B cell (primary cell): ENCODE data around the gene USP28. TPM values are rescaled to one million over a fixed set of nuclear protein-coding genes. Genes with fewer than 3 reads are reported as not detected.
A peak's percentile ranks its signal among the peaks of the same experiment; 100 is the strongest.

Experiments used
- ATAC-seq: fragments of 200-7000 bp; cut with Tn5 transposase; one replicate; pipeline ENCODE4 v1.10.0; 2021; ENCODE audit warnings: low read depth, mild to moderate bottlenecking, moderate number of reproducible peaks, moderate library complexity
- CTCF ChIA-PET: fragments of 350-600 bp; sonication (Branson Sonifier 250); formaldehyde crosslinking; loops from one replicate; lab custom pipeline; 2021; ENCODE audit warnings: antibody characterized with exemption, inconsistent platforms; lab: Charles Lee
- POLR2A ChIA-PET: fragments of 350-600 bp; sonication (Branson Sonifier 250); formaldehyde crosslinking; loops from one replicate; lab custom pipeline; 2021; ENCODE audit warnings: antibody characterized with exemption; lab: Charles Lee
- DNase-seq: peaks from one replicate; pipeline ENCODE4 v3.0.0; 2013
- H2AFZ ChIP-seq: 2 replicates; pipeline ENCODE4 v1.6.1; 2012; ENCODE audit warnings: mild to moderate bottlenecking, low read depth, low read length; ENCODE audit not compliant: insufficient read depth, poor library complexity, severe bottlenecking
- H3K27ac ChIP-seq, 2 donors: 1 replicate in 1 of 2; 2 replicates in 1 of 2; pipeline ENCODE4 v1.5.1; 2012 to 2013; ENCODE audit warnings: low read length in 2 of 2, mild to moderate bottlenecking in 2 of 2, moderate library complexity in 1 of 2
- H3K27me3 ChIP-seq, 4 experiments: fragments of 200-600 bp in 1 of 4; sonication (generic) in 1 of 4; replicated peaks in 1 of 4; 1 replicate in 2 of 4; 2 replicates in 2 of 4; pipeline versions ENCODE4 v1.6.1 to v1.7.0; 2013 to 2016; ENCODE audit warnings: low read length in 3 of 4, mild to moderate bottlenecking in 2 of 4, mixed read lengths in 1 of 4, moderate library complexity in 1 of 4; ENCODE audit not compliant: insufficient read depth in 4 of 4, control insufficient read depth in 3 of 4; ENCODE audit errors: control extremely low read depth in 1 of 4
- H3K36me3 ChIP-seq, 2 experiments: replicated peaks in 1 of 2; 1 replicate in 1 of 2; 2 replicates in 1 of 2; pipeline versions ENCODE4 v1.6.1 to v1.7.1; 2013; ENCODE audit warnings: low read length in 1 of 2; ENCODE audit not compliant: insufficient read depth in 2 of 2, control insufficient read depth in 1 of 2; ENCODE audit errors: control extremely low read depth in 1 of 2, extremely low read depth in 1 of 2
- H3K4me1 ChIP-seq, 2 donors: fragments of 200-600 bp in 1 of 2; sonication (generic) in 1 of 2; 1 replicate in 1 of 2; 2 replicates in 1 of 2; pipeline versions ENCODE4 v1.5.1 to v1.6.1; 2013 to 2017; ENCODE audit warnings: low read length in 2 of 2; ENCODE audit not compliant: control insufficient read depth in 2 of 2, insufficient read depth in 2 of 2
- H3K4me2 ChIP-seq: replicated peaks from 2 replicates; pipeline ENCODE3; 2012; ENCODE audit warnings: mild to moderate bottlenecking, low read depth, low read length; ENCODE audit not compliant: poor library complexity, severe bottlenecking
- H3K4me3 ChIP-seq, 5 experiments: fragments of 200-600 bp in 1 of 5; sonication (generic) in 1 of 5; 1 replicate in 3 of 5; 2 replicates in 2 of 5; pipeline versions ENCODE4 v1.5.1 to v1.7.0; 2011 to 2016; ENCODE audit warnings: low read length in 4 of 5, mild to moderate bottlenecking in 4 of 5, low read depth in 2 of 5, control low read depth in 1 of 5, moderate library complexity in 1 of 5; ENCODE audit not compliant: insufficient read depth in 1 of 5; ENCODE audit errors: control extremely low read depth in 1 of 5, extremely low read depth in 1 of 5
- H3K79me2 ChIP-seq: fragments of 200-600 bp; sonication (generic); one replicate; pipeline ENCODE4 v1.6.0; 2016; ENCODE audit warnings: low read length; ENCODE audit not compliant: control insufficient read depth, insufficient read depth
- H3K9ac ChIP-seq: fragments of 200-600 bp; sonication (generic); 2 replicates; pipeline ENCODE4 v1.6.1; 2017; ENCODE audit warnings: mild to moderate bottlenecking, low read length, moderate library complexity
- H3K9me3 ChIP-seq, 3 donors: one replicate each; pipeline versions ENCODE4 v1.6.1 to v1.7.1; 2013; ENCODE audit warnings: low read length in 2 of 3; ENCODE audit not compliant: control insufficient read depth in 2 of 3, insufficient read depth in 1 of 3; ENCODE audit errors: control extremely low read depth in 1 of 3
- H4K20me1 ChIP-seq: 2 replicates; pipeline ENCODE4 v1.6.0; 2012; ENCODE audit warnings: mild to moderate bottlenecking, low read length; ENCODE audit not compliant: insufficient read depth, control insufficient read depth, poor library complexity, severe bottlenecking
- H3K27ac Mint-ChIP-seq: one replicate; pipeline ENCODE4 v1.8.0; 2021; ENCODE audit warnings: mixed read lengths
- H3K27me3 Mint-ChIP-seq: one replicate; pipeline ENCODE4 v1.8.0; 2021; ENCODE audit warnings: mixed read lengths
- H3K4me1 Mint-ChIP-seq: one replicate; pipeline ENCODE4 v1.8.0; 2021; ENCODE audit warnings: mixed read lengths
- H3K4me3 Mint-ChIP-seq: one replicate; pipeline ENCODE4 v1.8.0; 2021; ENCODE audit warnings: mixed read lengths
- H3K9me3 Mint-ChIP-seq: one replicate; pipeline ENCODE4 v1.8.0; 2022; ENCODE audit warnings: mixed read lengths; ENCODE audit not compliant: insufficient read depth
- CTCF ChIP-seq: fragments of 200-600 bp; IDR thresholded peaks from one replicate; pipeline ENCODE4 v1.8.0; 2022; ENCODE audit warnings: antibody characterized with exemption, mild to moderate bottlenecking
- EZH2 ChIP-seq: IDR thresholded peaks from 2 replicates; pipeline ENCODE4 v1.6.1; 2012; ENCODE audit warnings: borderline replicate concordance, low read depth, mild to moderate bottlenecking, moderate library complexity, low read length; ENCODE audit not compliant: insufficient read depth, poor library complexity, severe bottlenecking
- WGBS: methylation state at CpG from one replicate; pipeline ENCODE4 v1.1.5; 2013; ENCODE audit warnings: missing lambda C conversion rate; ENCODE audit not compliant: insufficient coverage; 5-methylcytosine and 5-hydroxymethylcytosine counted together
- intact Hi-C: fragments of 100-400 bp; cut with micrococcal nuclease; formaldehyde crosslinking; loops from one replicate; pipeline ENCODE4 v1.10.0; 2022
- polyA plus RNA-seq: library from polyadenylated mRNA; depleted of rRNA; stranded (reverse); fragments of >200 nt; gene quantifications from 2 replicates; pipeline ENCODE4 v1.2.3, GENCODE V29; 2012
- total RNA-seq, 2 donors: library from RNA; stranded (reverse); fragments of 120-200 nt in 1 of 2; gene quantifications; 1 replicate in 1 of 2; 2 replicates in 1 of 2; pipeline versions ENCODE4 v1.2.3 to v1.2.4, GENCODE V29; 2013 to 2022

The USP28 gene
- total and polyA plus RNA-seq, 2 donors (not counting 1 experiment from before 2014, with no cell fraction given): 78.0 to 104 TPM

- Histone ChIP-seq H3K4me2 (peak overlapping the region; percentile 77), H3K36me3 (peaks cover 8 to 30% of the 10 kb centered on the region in 2 experiments), H3K4me1 (peaks cover 39 to 43% of the 10 kb centered on the region in 2 donors), H4K20me1 (no peaks in the 10 kb centered on the region), H2AFZ (peak overlapping the region; percentile 23), H3K79me2 (peaks cover 59% of the 10 kb centered on the region), H3K4me3 (peak overlapping the region in 3 of 5 experiments; percentile 21 to 52 (median 24)), H3K9me3 (peaks cover 0 to 5% (median 0%) of the 10 kb centered on the region in 3 donors), H3K9ac (peak overlapping the region; percentile 48), H3K27me3 (no peaks in the 10 kb centered on the region), H3K27ac (peak overlapping the region; percentile 92)
- Mint-ChIP-seq H3K27ac (peak overlapping the region; percentile 57), H3K9me3 (no peaks in the 10 kb centered on the region), H3K4me3 (peak overlapping the region; percentile 75), H3K27me3 (no peaks in the 10 kb centered on the region), H3K4me1 (peaks cover 30% of the 10 kb centered on the region)
- no CpG with 5 or more reads among the region's 3 CpGs for WGBS
- POLR2A ChIA-PET: interaction anchor here (0.6 kb wide), 1 partner anchor 33 kb away, joined by 7 read pairs; no protein-coding TSS in a partner anchor
- DNase-seq (peak; percentile 46), ATAC-seq (peak; percentile 19)
- CTCF ChIA-PET: interaction anchor here (1.0 to 2.0 kb wide), 5 partner anchors 9 to 55 kb away, joined by 3 to 4 read pairs (median 3); no protein-coding TSS in a partner anchor
- intact Hi-C loops: loop anchor here (1.0 to 5.0 kb wide), 4 partner anchors 34 to 318 kb away; partner anchors contain the start of genes USP28 and ZW10
- TF ChIP-seq CTCF: no peak
- TF ChIP-seq EZH2: no peak
Measured at GRCh38 chr11:113840932-113841664, 34.3 kb downstream of the USP28 start.
